Measurements from ENCODE around the gene COL6A5.
"Not testable (repeated sequence)": the region's sequence is repeated elsewhere in the genome, so short reads cannot be mapped to it uniquely, and the experiment has no call there.

The COL6A5 gene

GRCh38 chr3:130430266-130430665 is 84.8 kb downstream of the COL6A5 start:
- DNase-seq (ENCODE audit: extremely low read depth in 1 of 2, low read depth in 1 of 2), result no peak

GRCh38 chr3:130432086-130432485 is 86.6 kb downstream of the COL6A5 start:
- DNase-seq (ENCODE audit: extremely low read depth in 1 of 2, low read depth in 1 of 2), result not testable (repeated sequence)

GRCh38 chr3:130433306-130433705 is 87.8 kb downstream of the COL6A5 start:
- no peak for DNase-seq (ENCODE audit: extremely low read depth in 1 of 2, low read depth in 1 of 2)

GRCh38 chr3:130442284-130442683 is 96.8 kb downstream of the COL6A5 start:
- DNase-seq (ENCODE audit: extremely low read depth in 1 of 2, low read depth in 1 of 2), result no peak

- DNase-seq (ENCODE audit: extremely low read depth in 1 of 2, low read depth in 1 of 2), result not testable (repeated sequence)
Observed at GRCh38 chr3:130446840-130447239, 101.4 kb downstream of the COL6A5 start.

- not testable (repeated sequence) for DNase-seq (ENCODE audit: extremely low read depth in 1 of 2, low read depth in 1 of 2)
Observed at GRCh38 chr3:130448155-130448554, 102.7 kb downstream of the COL6A5 start.

GRCh38 chr3:130456540-130456939 is 111.1 kb downstream of the COL6A5 start:
- no peak for DNase-seq (ENCODE audit: extremely low read depth in 1 of 2, low read depth in 1 of 2)

- no peak for DNase-seq (ENCODE audit: extremely low read depth in 1 of 2, low read depth in 1 of 2)
Observed at GRCh38 chr3:130457671-130458070, 112.2 kb downstream of the COL6A5 start.

- no peak for DNase-seq (ENCODE audit: extremely low read depth in 1 of 2, low read depth in 1 of 2)
Observed at GRCh38 chr3:130459944-130460343, 114.5 kb downstream of the COL6A5 start.

- DNase-seq (ENCODE audit: extremely low read depth in 1 of 2, low read depth in 1 of 2), result no peak
Observed at GRCh38 chr3:130462089-130462488, 116.6 kb downstream of the COL6A5 start.

- no peak for DNase-seq (ENCODE audit: extremely low read depth in 1 of 2, low read depth in 1 of 2)
Observed at GRCh38 chr3:130463221-130463620, 117.7 kb downstream of the COL6A5 start.

- DNase-seq (ENCODE audit: extremely low read depth in 1 of 2, low read depth in 1 of 2), result no peak
Observed at GRCh38 chr3:130465521-130465920, 120.0 kb downstream of the COL6A5 start.

GRCh38 chr3:130468311-130468710 is 122.8 kb downstream of the COL6A5 start:
- no peak for DNase-seq (ENCODE audit: extremely low read depth in 1 of 2, low read depth in 1 of 2)

- no peak for DNase-seq (ENCODE audit: extremely low read depth in 1 of 2, low read depth in 1 of 2)
Observed at GRCh38 chr3:130470126-130470525, 124.7 kb downstream of the COL6A5 start.

GRCh38 chr3:130473416-130473815 is 127.9 kb downstream of the COL6A5 start:
- DNase-seq (ENCODE audit: extremely low read depth in 1 of 2, low read depth in 1 of 2), result no peak

- DNase-seq (ENCODE audit: extremely low read depth in 1 of 2, low read depth in 1 of 2), result no peak
Observed at GRCh38 chr3:130480736-130481135, 135.3 kb downstream of the COL6A5 start.

- DNase-seq (ENCODE audit: extremely low read depth in 1 of 2, low read depth in 1 of 2), result no peak
Observed at GRCh38 chr3:130488288-130488687, 142.8 kb downstream of the COL6A5 start.

- no peak for DNase-seq (ENCODE audit: extremely low read depth in 1 of 2, low read depth in 1 of 2)
Observed at GRCh38 chr3:130488769-130489450, 143.4 kb downstream of the COL6A5 start.

GRCh38 chr3:130490241-130490640 is 144.8 kb downstream of the COL6A5 start:
- no peak for DNase-seq (ENCODE audit: extremely low read depth in 1 of 2, low read depth in 1 of 2)

GRCh38 chr3:130491431-130491830 is 146.0 kb downstream of the COL6A5 start:
- DNase-seq (ENCODE audit: extremely low read depth in 1 of 2, low read depth in 1 of 2), result no peak

GRCh38 chr3:130504701-130505100 is 159.2 kb downstream of the COL6A5 start:
- DNase-seq (ENCODE audit: extremely low read depth in 1 of 2, low read depth in 1 of 2), result no peak

GRCh38 chr3:130506031-130506430 is 160.6 kb downstream of the COL6A5 start:
- DNase-seq (ENCODE audit: extremely low read depth in 1 of 2, low read depth in 1 of 2), result no peak

- DNase-seq (ENCODE audit: extremely low read depth in 1 of 2, low read depth in 1 of 2), result no peak
Observed at GRCh38 chr3:130507746-130508145, 162.3 kb downstream of the COL6A5 start.
